Fibroblast of lung (primary cell): ENCODE data around the gene BASP1. TPM values are rescaled to one million over a fixed set of nuclear protein-coding genes. Genes with fewer than 3 reads are reported as not detected.

Experiments
- DNase-seq, 2 donors: peaks; one replicate each; pipeline versions ENCODE4 v3.0.0 to v3.0.0-alpha.2; 2010; ENCODE audit warnings: low read depth in 2 of 2
- H2AFZ ChIP-seq: 2 replicates; pipeline ENCODE4 v1.5.1; 2012; ENCODE audit warnings: low read length, control low read depth, inconsistent platforms
- H3K27ac ChIP-seq: 2 replicates; pipeline ENCODE4 v1.5.1; 2011; ENCODE audit warnings: low read length, control low read depth; ENCODE audit not compliant: insufficient read depth
- H3K27me3 ChIP-seq: 2 replicates; pipeline ENCODE4 v1.5.1; 2011; ENCODE audit warnings: mild to moderate bottlenecking, low read length; ENCODE audit not compliant: control insufficient read depth, insufficient read depth
- H3K36me3 ChIP-seq: 2 replicates; pipeline ENCODE4 v1.5.1; 2011; ENCODE audit warnings: low read length; ENCODE audit not compliant: control insufficient read depth, insufficient read depth
- H3K4me1 ChIP-seq: 2 replicates; pipeline ENCODE4 v1.5.1; 2011; ENCODE audit warnings: low read length; ENCODE audit not compliant: control insufficient read depth, insufficient read depth; ENCODE audit errors: extremely low read depth
- H3K4me2 ChIP-seq: 2 replicates; pipeline ENCODE4 v1.5.1; 2011; ENCODE audit warnings: low read length, control low read depth; ENCODE audit not compliant: insufficient read depth; ENCODE audit errors: extremely low read depth
- H3K4me3 ChIP-seq, 4 experiments: fragments of 200-600 bp in 1 of 4; sonication (generic) in 1 of 4; replicated peaks in 1 of 4; 2 replicates each; pipeline ENCODE4 v1.5.1; 2011 to 2016; ENCODE audit warnings: low read length in 4 of 4, low read depth in 3 of 4, mild to moderate bottlenecking in 3 of 4, control low read depth in 2 of 4, inconsistent platforms in 1 of 4, mixed read lengths in 1 of 4; ENCODE audit not compliant: insufficient read depth in 1 of 4; ENCODE audit errors: control extremely low read depth in 1 of 4
- H3K79me2 ChIP-seq: 2 replicates; pipeline ENCODE4 v1.5.1; 2012; ENCODE audit warnings: mild to moderate bottlenecking, low read length, inconsistent platforms; ENCODE audit not compliant: control insufficient read depth, insufficient read depth
- H3K9ac ChIP-seq: 2 replicates; pipeline ENCODE4 v1.5.1; 2011; ENCODE audit warnings: mild to moderate bottlenecking, low read length, control low read depth; ENCODE audit not compliant: insufficient read depth
- H3K9me3 ChIP-seq: 2 replicates; pipeline ENCODE4 v1.5.1; 2012; ENCODE audit warnings: low read depth, low read length; ENCODE audit not compliant: control insufficient read depth, insufficient read depth
- H4K20me1 ChIP-seq: 2 replicates; pipeline ENCODE4 v1.5.1; 2011; ENCODE audit warnings: low read length; ENCODE audit not compliant: control insufficient read depth, insufficient read depth; ENCODE audit errors: extremely low read depth
- EZH2 ChIP-seq: IDR thresholded peaks from 2 replicates; pipeline ENCODE4 v1.5.1; 2012; ENCODE audit warnings: low read length, control low read depth, mild to moderate bottlenecking; ENCODE audit errors: missing control alignments
- polyA plus RNA-seq, 2 donors: library from polyadenylated mRNA; depleted of rRNA in 1 of 2; stranded (reverse) in 1 of 2; unstranded in 1 of 2; fragments of >200 nt; gene quantifications; 2 replicates each; pipeline ENCODE4 v1.2.1, GENCODE V29; 2011 to 2012; ENCODE audit warnings: missing spikeins in 1 of 2
- total RNA-seq: library from RNA; depleted of rRNA; stranded (reverse); fragments of >200 nt; gene quantifications from 2 replicates; pipeline ENCODE4 v1.2.1, GENCODE V29; 2014
- TF ChIP-seq, protein P1 (sequence below), 2 donors: IDR thresholded peaks in 1 of 2; conservative IDR thresholded peaks in 1 of 2; 1 replicate in 1 of 2; 2 replicates in 1 of 2; pipeline ENCODE4 v1.5.1; 2011 to 2012; ENCODE audit warnings: low read length in 2 of 2, control low read depth in 1 of 2, inconsistent platforms in 1 of 2, low read depth in 1 of 2, mild to moderate bottlenecking in 1 of 2

BASP1 gene
- total and polyA plus RNA-seq, 2 donors (not counting 1 experiment from before 2014, with no cell fraction given), result 186 to 248 TPM

DNA sequence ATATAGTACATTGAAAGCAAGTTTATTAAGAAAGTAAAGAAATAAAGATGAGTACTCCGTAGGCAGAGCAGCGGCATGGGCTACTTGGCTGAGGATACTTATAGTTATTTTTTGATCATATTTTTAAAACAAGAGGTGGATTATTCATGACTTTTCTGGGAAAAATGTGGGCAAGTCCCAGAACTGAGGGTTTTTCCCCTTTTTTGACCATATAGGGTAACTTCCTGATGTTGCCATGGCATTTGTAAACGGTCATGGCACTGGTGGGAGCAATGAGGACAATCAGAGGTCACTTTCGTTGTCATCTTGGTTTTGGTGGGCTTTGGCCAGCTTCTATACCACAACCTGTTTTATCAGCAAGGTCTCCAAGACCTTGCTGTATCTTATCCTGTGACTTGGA lies 5.2 kb upstream of the BASP1 start:
- Histone ChIP-seq H3K4me2 (no peak overlapping the region), H3K4me1 (no peaks in the 10 kb centered on the region), H2AFZ (no peak overlapping the region), H3K79me2 (no peaks in the 10 kb centered on the region), H3K36me3 (no peaks in the 10 kb centered on the region), H3K9ac (no peak overlapping the region), H3K27me3 (no peaks in the 10 kb centered on the region), H3K9me3 (no peaks in the 10 kb centered on the region), H3K4me3 (no peak overlapping the region), H4K20me1 (no peaks in the 10 kb centered on the region), H3K27ac (no peak overlapping the region)
- no peak for DNase-seq
- TF ChIP-seq, protein P1, sequence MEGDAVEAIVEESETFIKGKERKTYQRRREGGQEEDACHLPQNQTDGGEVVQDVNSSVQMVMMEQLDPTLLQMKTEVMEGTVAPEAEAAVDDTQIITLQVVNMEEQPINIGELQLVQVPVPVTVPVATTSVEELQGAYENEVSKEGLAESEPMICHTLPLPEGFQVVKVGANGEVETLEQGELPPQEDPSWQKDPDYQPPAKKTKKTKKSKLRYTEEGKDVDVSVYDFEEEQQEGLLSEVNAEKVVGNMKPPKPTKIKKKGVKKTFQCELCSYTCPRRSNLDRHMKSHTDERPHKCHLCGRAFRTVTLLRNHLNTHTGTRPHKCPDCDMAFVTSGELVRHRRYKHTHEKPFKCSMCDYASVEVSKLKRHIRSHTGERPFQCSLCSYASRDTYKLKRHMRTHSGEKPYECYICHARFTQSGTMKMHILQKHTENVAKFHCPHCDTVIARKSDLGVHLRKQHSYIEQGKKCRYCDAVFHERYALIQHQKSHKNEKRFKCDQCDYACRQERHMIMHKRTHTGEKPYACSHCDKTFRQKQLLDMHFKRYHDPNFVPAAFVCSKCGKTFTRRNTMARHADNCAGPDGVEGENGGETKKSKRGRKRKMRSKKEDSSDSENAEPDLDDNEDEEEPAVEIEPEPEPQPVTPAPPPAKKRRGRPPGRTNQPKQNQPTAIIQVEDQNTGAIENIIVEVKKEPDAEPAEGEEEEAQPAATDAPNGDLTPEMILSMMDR (conservative IDR thresholded peaks at IDR 0.05 in 1 of 2, IDR thresholded peaks at IDR 0.05 in 1 of 2; ENCODE audit: low read depth in 1 of 2, low read length in 2 of 2), result no peak
- no peak for TF ChIP-seq EZH2

DNA sequence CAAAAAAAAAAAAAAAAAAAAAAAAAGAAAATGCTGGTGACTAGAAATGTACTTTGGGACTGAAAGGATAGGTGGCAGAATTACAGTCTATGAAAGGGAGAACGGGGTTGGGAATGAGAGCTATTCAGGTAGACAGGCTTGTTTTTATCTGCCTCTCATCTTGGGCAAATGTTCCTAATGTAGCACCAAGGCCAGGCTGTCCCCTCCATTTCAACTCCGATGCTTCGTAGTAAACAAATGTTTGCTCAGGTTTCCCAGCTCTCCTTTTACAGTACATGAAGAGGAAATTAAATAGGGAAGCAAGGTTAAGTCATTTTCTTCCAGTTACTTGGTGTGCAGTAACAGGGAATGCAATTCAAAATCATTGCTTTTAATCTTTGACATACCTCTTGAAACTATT lies 4.4 kb upstream of the BASP1 start:
- Histone ChIP-seq H3K4me1 (no peaks in the 10 kb centered on the region), H3K9me3 (no peaks in the 10 kb centered on the region), H3K4me2 (no peak overlapping the region), H4K20me1 (no peaks in the 10 kb centered on the region), H3K4me3 (no peak overlapping the region), H3K36me3 (no peaks in the 10 kb centered on the region), H3K9ac (no peak overlapping the region), H2AFZ (no peak overlapping the region), H3K79me2 (peaks cover 5% of the 10 kb centered on the region), H3K27ac (no peak overlapping the region), H3K27me3 (no peaks in the 10 kb centered on the region)
- no peak for DNase-seq
- TF ChIP-seq EZH2, result no peak
- TF ChIP-seq, protein P1 (conservative IDR thresholded peaks at IDR 0.05 in 1 of 2, IDR thresholded peaks at IDR 0.05 in 1 of 2; ENCODE audit: low read depth in 1 of 2, low read length in 2 of 2), result no peak

DNA sequence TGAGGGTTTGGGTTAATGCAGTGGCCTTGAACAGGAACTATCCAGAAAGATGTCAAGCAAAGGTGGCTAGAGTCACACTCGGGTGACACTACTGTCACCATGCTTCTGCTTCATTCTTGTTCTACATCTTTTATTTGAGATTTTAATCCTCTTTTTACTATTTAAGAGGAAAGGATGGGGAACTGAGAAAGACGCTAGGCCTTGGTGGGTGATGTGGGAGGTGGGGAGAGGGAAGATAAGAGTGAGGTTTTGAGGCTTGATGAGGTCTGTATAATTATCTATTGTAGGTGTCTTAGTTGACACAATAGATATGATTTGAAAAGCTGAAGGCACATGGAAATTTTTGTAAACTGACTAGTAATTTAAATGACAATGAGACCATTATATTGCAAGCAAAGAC lies 3.5 kb upstream of the BASP1 start:
- Histone ChIP-seq H3K9me3 (no peaks in the 10 kb centered on the region), H2AFZ (no peak overlapping the region), H3K36me3 (no peaks in the 10 kb centered on the region), H3K79me2 (peaks cover 15% of the 10 kb centered on the region), H3K4me1 (no peaks in the 10 kb centered on the region), H3K9ac (no peak overlapping the region), H3K4me2 (no peak overlapping the region), H3K27me3 (no peaks in the 10 kb centered on the region), H3K4me3 (no peak overlapping the region), H4K20me1 (no peaks in the 10 kb centered on the region), H3K27ac (no peak overlapping the region)
- no peak for TF ChIP-seq EZH2
- TF ChIP-seq, protein P1 (conservative IDR thresholded peaks at IDR 0.05 in 1 of 2, IDR thresholded peaks at IDR 0.05 in 1 of 2; ENCODE audit: low read depth in 1 of 2, low read length in 2 of 2), result no peak
- DNase-seq, result no peak
